Endothelial cell of umbilical vein (primary cell): ENCODE measurements around the gene CYP2C19. TPM values are rescaled to one million over a fixed set of nuclear protein-coding genes. Genes with fewer than 3 reads are reported as not detected.

Experiments used
- BruUV-seq: library from RNA; stranded (reverse); fragments of 400-500 nt; replicated peaks from 2 replicates; lab custom pipeline; 2021; lab: Mats Ljungman, UMichigan
- CTCF ChIA-PET: fragments of 300-600, 350-600 bp; sonication (Branson Sonifier 250); formaldehyde crosslinking; loops from one replicate; lab custom pipeline; 2021; ENCODE audit warnings: antibody characterized with exemption, inconsistent platforms; lab: Charles Lee
- POLR2A ChIA-PET: fragments of 300-600, 350-600 bp; sonication (Branson Sonifier 250); formaldehyde crosslinking; loops from one replicate; lab custom pipeline; 2021; ENCODE audit warnings: antibody characterized with exemption, inconsistent platforms; lab: Charles Lee
- DNase-seq: peaks from one replicate; pipeline ENCODE4 v3.0.0-alpha.2; 2011; ENCODE audit warnings: low read depth, low spot score
- FAIRE-seq: peaks from 2 replicates; lab custom pipeline; 2011; peaks lifted over from hg19 to GRCh38; lab: Jason Lieb, UNC
- H2AFZ ChIP-seq: 2 replicates; pipeline ENCODE4 v1.6.0; 2012; ENCODE audit warnings: low read depth, low read length, control low read depth, inconsistent platforms
- H3K27ac ChIP-seq: 2 replicates; pipeline ENCODE4 v1.5.1; 2011; ENCODE audit warnings: low read depth, mild to moderate bottlenecking, control low read depth, low read length, moderate library complexity; ENCODE audit not compliant: insufficient read depth
- H3K27me3 ChIP-seq, 2 experiments: 2 replicates each; pipeline versions ENCODE4 v1.6.0 to v1.6.1; 2011; ENCODE audit warnings: low read length in 2 of 2, mixed read lengths in 1 of 2; ENCODE audit not compliant: control insufficient read depth in 2 of 2, insufficient read depth in 2 of 2
- H3K36me3 ChIP-seq, 2 experiments: 2 replicates in 1 of 2; 3 replicates in 1 of 2; pipeline ENCODE4 v1.5.1; 2011; ENCODE audit warnings: low read length in 2 of 2, mild to moderate bottlenecking in 1 of 2, moderate library complexity in 1 of 2; ENCODE audit not compliant: control insufficient read depth in 2 of 2, insufficient read depth in 2 of 2; ENCODE audit errors: extremely low read depth in 1 of 2
- H3K4me1 ChIP-seq: 3 replicates; pipeline ENCODE4 v1.5.1; 2011; ENCODE audit warnings: mild to moderate bottlenecking, low read length; ENCODE audit not compliant: control insufficient read depth, insufficient read depth; ENCODE audit errors: extremely low read depth
- H3K4me2 ChIP-seq: 2 replicates; pipeline ENCODE4 v1.6.1; 2011; ENCODE audit warnings: low read length, control low read depth, mixed read lengths; ENCODE audit not compliant: insufficient read depth
- H3K4me3 ChIP-seq, 3 experiments: fragments of 200-600 bp in 1 of 3; sonication (generic), shearing (Covaris generic) in 1 of 3; replicated peaks in 1 of 3; 2 replicates each; pipeline ENCODE4 v1.5.1; 2011 to 2016; ENCODE audit warnings: control low read depth in 3 of 3, low read length in 3 of 3, mild to moderate bottlenecking in 2 of 3, inconsistent platforms in 1 of 3, low read depth in 1 of 3, moderate library complexity in 1 of 3; ENCODE audit not compliant: insufficient read depth in 1 of 3
- H3K79me2 ChIP-seq: 2 replicates; pipeline ENCODE4 v1.6.0; 2012; ENCODE audit warnings: low read length, inconsistent platforms; ENCODE audit not compliant: control insufficient read depth, insufficient read depth
- H3K9ac ChIP-seq: replicated peaks from 2 replicates; pipeline ENCODE3; 2011; ENCODE audit warnings: low read length, control low read depth; ENCODE audit not compliant: insufficient read depth; ENCODE audit errors: extremely low read depth
- H3K9me1 ChIP-seq: replicated peaks from 3 replicates; pipeline ENCODE4 v1.6.0; 2011; ENCODE audit warnings: mild to moderate bottlenecking, low read length; ENCODE audit not compliant: control insufficient read depth, insufficient read depth; ENCODE audit errors: extremely low read depth
- H3K9me3 ChIP-seq: replicated peaks from 2 replicates; pipeline ENCODE4 v1.5.1; 2012; ENCODE audit warnings: low read length, inconsistent platforms; ENCODE audit not compliant: control insufficient read depth, insufficient read depth
- H4K20me1 ChIP-seq: replicated peaks from 2 replicates; pipeline ENCODE3; 2011; ENCODE audit warnings: mild to moderate bottlenecking, low read length; ENCODE audit not compliant: control insufficient read depth, insufficient read depth; ENCODE audit errors: extremely low read depth
- EZH2 ChIP-seq: IDR thresholded peaks from 2 replicates; pipeline ENCODE4 v1.6.1; 2012; ENCODE audit warnings: borderline replicate concordance, low read depth, mild to moderate bottlenecking, moderate library complexity, low read length, inconsistent platforms; ENCODE audit not compliant: severe bottlenecking
- FOS ChIP-seq: IDR thresholded peaks from 2 replicates; pipeline ENCODE4 v1.6.1; 2011; ENCODE audit warnings: mild to moderate bottlenecking, low read length, moderate library complexity, borderline replicate concordance; ENCODE audit not compliant: insufficient read depth
- GATA2 ChIP-seq: IDR thresholded peaks from 2 replicates; pipeline ENCODE4 v1.7.0; 2011; ENCODE audit warnings: low read depth, mild to moderate bottlenecking, moderate library complexity, mixed read lengths, low read length; ENCODE audit not compliant: insufficient read length, insufficient read depth
- JUN ChIP-seq: IDR thresholded peaks from 2 replicates; pipeline ENCODE4 v1.6.1; 2011; ENCODE audit warnings: borderline replicate concordance, low read depth; ENCODE audit not compliant: insufficient read length, insufficient read depth
- MYC ChIP-seq: IDR thresholded peaks from one replicate; pipeline ENCODE4 v1.6.1; 2011; ENCODE audit warnings: mild to moderate bottlenecking, low read depth, low read length
- POLR2A ChIP-seq: IDR thresholded peaks from 2 replicates; pipeline ENCODE4 v1.6.1; 2012; ENCODE audit warnings: low read depth, mild to moderate bottlenecking, control low read depth, low read length
- POLR2AphosphoS5 ChIP-seq: IDR thresholded peaks from 2 replicates; pipeline ENCODE4 v1.6.1; 2012; ENCODE audit warnings: low read depth, mild to moderate bottlenecking, control low read depth, low read length, moderate library complexity; ENCODE audit not compliant: insufficient read depth
- dilution Hi-C: fragments of 300-500 bp; cut with MboI; formaldehyde crosslinking; loops from one replicate; pipeline ENCODE4 v1.15.0; 2019; ENCODE audit warnings: low sequenced_read_pairs; ENCODE audit not compliant: extremely low pct_ligation_motif_present
- intact Hi-C: fragments of 100-400 bp; cut with micrococcal nuclease; formaldehyde crosslinking; loops from one replicate; pipeline ENCODE4 v1.10.0; 2022
- polyA plus RNA-seq, 4 experiments: library from polyadenylated mRNA; depleted of rRNA in 3 of 4; stranded (reverse) in 3 of 4; unstranded in 1 of 4; fragments of >200 nt; gene quantifications; 2 replicates each; pipeline versions ENCODE4 v1.2.1 to v1.2.3, GENCODE V29; 2011 to 2012; ENCODE audit warnings: missing spikeins in 1 of 4
- total RNA-seq: library from RNA; stranded (reverse); gene quantifications from 2 replicates; pipeline ENCODE4 v1.2.3, GENCODE V29; 2021
- TF ChIP-seq, protein P1 (sequence below), 2 donors: IDR thresholded peaks; 1 replicate in 1 of 2; 2 replicates in 1 of 2; pipeline ENCODE4 v1.5.1; 2011; ENCODE audit warnings: low read length in 2 of 2, mild to moderate bottlenecking in 2 of 2, moderate library complexity in 2 of 2, control low read depth in 1 of 2, inconsistent platforms in 1 of 2, low read depth in 1 of 2; ENCODE audit not compliant: insufficient read depth in 1 of 2; ENCODE audit errors: extremely low read depth in 1 of 2
- TF ChIP-seq, protein P2 (sequence below): IDR thresholded peaks from 2 replicates; pipeline ENCODE4 v1.6.1; 2011; ENCODE audit not compliant: insufficient read depth, insufficient read length

CYP2C19 gene
- total and polyA plus RNA-seq, 2 donors (not counting 3 experiments of a cell fraction or from before 2014, with no cell fraction given) = not detected

DNA sequence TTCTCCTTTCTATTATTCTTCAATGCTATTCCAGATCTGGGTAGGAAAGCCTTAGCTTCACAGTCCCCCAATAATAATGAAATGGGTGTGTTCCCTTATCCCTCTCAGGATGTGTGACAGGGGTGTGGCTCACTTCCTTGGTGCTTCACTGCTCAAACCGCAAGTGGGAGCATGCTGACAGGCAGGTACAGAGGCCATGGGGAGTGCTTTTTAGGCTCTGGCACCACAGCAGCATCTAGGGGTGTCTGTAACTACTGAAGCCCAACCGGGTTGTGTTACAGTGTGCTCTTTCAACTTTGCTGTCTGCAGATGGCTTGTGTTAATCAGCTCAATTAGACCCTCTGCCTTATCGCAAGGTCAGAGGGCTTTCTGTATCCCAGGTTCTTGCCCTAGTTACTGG lies 96.6 kb downstream of the CYP2C19 start:
- H3K79me2 ChIP-seq = no peaks in the 10 kb centered on the region
- no peak for DNase-seq
- H3K9me1 ChIP-seq = no peaks in the 10 kb centered on the region
- ChIA-PET POLR2A (no interaction called here), CTCF (no interaction called here)
- H3K27ac ChIP-seq = no peak overlapping the region
- no peak overlapping the region for H3K4me3 ChIP-seq
- H3K9ac ChIP-seq = no peak overlapping the region
- no peaks in the 10 kb centered on the region for H4K20me1 ChIP-seq
- dilution Hi-C loops = no loop called here
- BruUV-seq = no TSS peak
- no peaks in the 10 kb centered on the region for H3K27me3 ChIP-seq
- no peak overlapping the region for H2AFZ ChIP-seq
- no peak for TF ChIP-seq JUN
- TF ChIP-seq MYC = no peak
- TF ChIP-seq FOS = no peak
- no peak for TF ChIP-seq EZH2
- no peak for TF ChIP-seq POLR2A
- no peak for TF ChIP-seq GATA2
- TF ChIP-seq, protein P1, sequence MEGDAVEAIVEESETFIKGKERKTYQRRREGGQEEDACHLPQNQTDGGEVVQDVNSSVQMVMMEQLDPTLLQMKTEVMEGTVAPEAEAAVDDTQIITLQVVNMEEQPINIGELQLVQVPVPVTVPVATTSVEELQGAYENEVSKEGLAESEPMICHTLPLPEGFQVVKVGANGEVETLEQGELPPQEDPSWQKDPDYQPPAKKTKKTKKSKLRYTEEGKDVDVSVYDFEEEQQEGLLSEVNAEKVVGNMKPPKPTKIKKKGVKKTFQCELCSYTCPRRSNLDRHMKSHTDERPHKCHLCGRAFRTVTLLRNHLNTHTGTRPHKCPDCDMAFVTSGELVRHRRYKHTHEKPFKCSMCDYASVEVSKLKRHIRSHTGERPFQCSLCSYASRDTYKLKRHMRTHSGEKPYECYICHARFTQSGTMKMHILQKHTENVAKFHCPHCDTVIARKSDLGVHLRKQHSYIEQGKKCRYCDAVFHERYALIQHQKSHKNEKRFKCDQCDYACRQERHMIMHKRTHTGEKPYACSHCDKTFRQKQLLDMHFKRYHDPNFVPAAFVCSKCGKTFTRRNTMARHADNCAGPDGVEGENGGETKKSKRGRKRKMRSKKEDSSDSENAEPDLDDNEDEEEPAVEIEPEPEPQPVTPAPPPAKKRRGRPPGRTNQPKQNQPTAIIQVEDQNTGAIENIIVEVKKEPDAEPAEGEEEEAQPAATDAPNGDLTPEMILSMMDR (IDR thresholded peaks at IDR 0.05; ENCODE audit: extremely low read depth in 1 of 2, insufficient read depth in 1 of 2, low read depth in 1 of 2, low read length in 2 of 2) = no peak
- TF ChIP-seq, protein P2, sequence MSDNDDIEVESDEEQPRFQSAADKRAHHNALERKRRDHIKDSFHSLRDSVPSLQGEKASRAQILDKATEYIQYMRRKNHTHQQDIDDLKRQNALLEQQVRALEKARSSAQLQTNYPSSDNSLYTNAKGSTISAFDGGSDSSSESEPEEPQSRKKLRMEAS = no peak
- no peak for TF ChIP-seq POLR2AphosphoS5
- intact Hi-C loops = no loop called here
- no peaks in the 10 kb centered on the region for H3K4me1 ChIP-seq
- H3K9me3 ChIP-seq = no peaks in the 10 kb centered on the region
- no peak for FAIRE-seq
- H3K36me3 ChIP-seq = no peaks in the 10 kb centered on the region
- no peak overlapping the region for H3K4me2 ChIP-seq
